PFSK-1 (cell line): ENCODE measurements around the gene AATK.

Experiments
- FOXP2 ChIP-seq: optimal IDR thresholded peaks from 2 replicates; pipeline ENCODE3; 2011; ENCODE audit warnings: borderline replicate concordance, control low read depth, inconsistent platforms; ENCODE audit not compliant: insufficient read depth; ENCODE audit errors: extremely low read length, extremely low read depth
- POLR2AphosphoS5 ChIP-seq: IDR thresholded peaks from 2 replicates; pipeline ENCODE4 v1.6.1; 2012; ENCODE audit warnings: low read depth, mild to moderate bottlenecking, control low read depth, low read length, moderate library complexity
- SIN3A ChIP-seq: IDR thresholded peaks from 2 replicates; pipeline ENCODE4 v1.6.1; 2012; ENCODE audit warnings: mild to moderate bottlenecking, low read length, moderate library complexity, borderline replicate concordance; ENCODE audit not compliant: insufficient read depth
- TAF1 ChIP-seq: IDR thresholded peaks from 2 replicates; pipeline ENCODE4 v1.6.1; 2012; ENCODE audit warnings: low read length, control low read depth, borderline replicate concordance; ENCODE audit not compliant: insufficient read depth
- TF ChIP-seq, protein P1 (sequence below), 2 experiments: IDR thresholded peaks; 2 replicates each; pipeline versions ENCODE4 v1.6.1 to v1.8.0; 2011 to 2012; ENCODE audit warnings: low read depth in 2 of 2, low read length in 2 of 2, control low read depth in 1 of 2, inconsistent platforms in 1 of 2, mild to moderate bottlenecking in 1 of 2, moderate library complexity in 1 of 2; ENCODE audit not compliant: insufficient read depth in 1 of 2

AATK gene

DNA sequence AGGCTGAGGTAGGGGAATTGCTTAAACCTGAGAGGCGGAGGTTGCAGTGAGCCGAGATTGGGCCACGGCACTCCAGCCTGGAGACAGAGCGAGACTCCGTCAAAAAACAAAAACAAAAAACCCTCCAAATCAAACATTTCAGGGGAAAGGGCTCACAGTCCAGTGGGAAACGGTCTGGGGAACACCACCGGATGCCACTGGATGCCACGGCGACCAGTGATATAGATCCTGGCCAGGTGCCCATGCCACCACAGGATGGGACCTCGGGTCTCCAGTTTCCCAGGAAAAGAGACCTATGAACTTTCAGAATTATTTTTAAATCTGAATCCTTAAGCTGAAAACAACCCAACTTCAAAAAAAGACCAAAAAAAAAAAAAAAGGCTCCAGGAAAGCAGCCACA is 44.4 kb upstream of the AATK start:
- TF ChIP-seq FOXP2, result no peak
- TF ChIP-seq, protein P1, sequence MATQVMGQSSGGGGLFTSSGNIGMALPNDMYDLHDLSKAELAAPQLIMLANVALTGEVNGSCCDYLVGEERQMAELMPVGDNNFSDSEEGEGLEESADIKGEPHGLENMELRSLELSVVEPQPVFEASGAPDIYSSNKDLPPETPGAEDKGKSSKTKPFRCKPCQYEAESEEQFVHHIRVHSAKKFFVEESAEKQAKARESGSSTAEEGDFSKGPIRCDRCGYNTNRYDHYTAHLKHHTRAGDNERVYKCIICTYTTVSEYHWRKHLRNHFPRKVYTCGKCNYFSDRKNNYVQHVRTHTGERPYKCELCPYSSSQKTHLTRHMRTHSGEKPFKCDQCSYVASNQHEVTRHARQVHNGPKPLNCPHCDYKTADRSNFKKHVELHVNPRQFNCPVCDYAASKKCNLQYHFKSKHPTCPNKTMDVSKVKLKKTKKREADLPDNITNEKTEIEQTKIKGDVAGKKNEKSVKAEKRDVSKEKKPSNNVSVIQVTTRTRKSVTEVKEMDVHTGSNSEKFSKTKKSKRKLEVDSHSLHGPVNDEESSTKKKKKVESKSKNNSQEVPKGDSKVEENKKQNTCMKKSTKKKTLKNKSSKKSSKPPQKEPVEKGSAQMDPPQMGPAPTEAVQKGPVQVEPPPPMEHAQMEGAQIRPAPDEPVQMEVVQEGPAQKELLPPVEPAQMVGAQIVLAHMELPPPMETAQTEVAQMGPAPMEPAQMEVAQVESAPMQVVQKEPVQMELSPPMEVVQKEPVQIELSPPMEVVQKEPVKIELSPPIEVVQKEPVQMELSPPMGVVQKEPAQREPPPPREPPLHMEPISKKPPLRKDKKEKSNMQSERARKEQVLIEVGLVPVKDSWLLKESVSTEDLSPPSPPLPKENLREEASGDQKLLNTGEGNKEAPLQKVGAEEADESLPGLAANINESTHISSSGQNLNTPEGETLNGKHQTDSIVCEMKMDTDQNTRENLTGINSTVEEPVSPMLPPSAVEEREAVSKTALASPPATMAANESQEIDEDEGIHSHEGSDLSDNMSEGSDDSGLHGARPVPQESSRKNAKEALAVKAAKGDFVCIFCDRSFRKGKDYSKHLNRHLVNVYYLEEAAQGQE (IDR thresholded peaks at IDR 0.05; ENCODE audit: insufficient read depth in 1 of 2, low read depth in 2 of 2, low read length in 2 of 2), result no peak
- no peak for TF ChIP-seq POLR2AphosphoS5
- TF ChIP-seq SIN3A, result no peak
- TF ChIP-seq TAF1, result no peak

DNA sequence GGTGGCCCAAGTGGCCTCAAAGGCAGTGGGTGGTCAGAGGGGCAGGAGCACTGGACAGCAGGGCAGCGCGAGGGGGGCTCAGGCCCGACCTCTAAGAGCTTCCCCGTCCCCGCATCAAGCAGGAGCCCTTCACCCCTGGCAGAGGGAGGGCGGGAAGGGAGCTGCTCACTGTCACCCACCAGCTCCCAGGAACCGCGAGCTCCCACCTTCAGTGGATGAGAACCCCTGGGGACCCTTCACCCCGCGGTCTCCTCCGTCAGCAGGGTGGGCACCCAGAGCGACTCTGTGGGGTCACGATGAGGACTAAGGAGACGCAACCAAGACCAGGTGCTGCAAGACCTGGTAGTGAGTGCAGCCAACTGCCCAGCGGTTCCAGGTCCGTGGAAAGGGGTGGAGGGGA is 43.1 kb upstream of the AATK start:
- TF ChIP-seq SIN3A, result no peak
- no peak for TF ChIP-seq POLR2AphosphoS5
- TF ChIP-seq FOXP2, result no peak
- TF ChIP-seq, protein P1 (IDR thresholded peaks at IDR 0.05; ENCODE audit: insufficient read depth in 1 of 2, low read depth in 2 of 2, low read length in 2 of 2), result no peak
- no peak for TF ChIP-seq TAF1

DNA sequence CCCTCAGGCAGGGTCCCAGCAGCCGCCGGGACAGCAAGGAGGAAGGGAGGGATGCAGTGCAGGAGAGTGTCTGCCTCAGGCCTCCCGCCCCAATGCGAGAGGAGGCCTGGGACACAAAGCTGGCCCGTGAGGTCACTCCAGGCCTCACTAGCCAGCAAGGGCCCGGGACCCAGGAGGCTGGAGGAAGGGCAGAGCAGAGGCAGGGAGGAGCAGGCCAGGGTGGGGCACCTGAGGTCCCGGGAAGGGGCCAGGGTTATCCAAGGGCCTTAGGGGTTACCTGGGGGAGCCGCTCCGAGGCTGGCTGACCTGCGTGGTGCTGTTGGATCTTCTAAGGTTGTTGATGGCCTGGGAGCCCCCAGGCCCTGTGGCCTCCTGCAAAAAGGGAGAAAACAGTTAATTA is 42.6 kb upstream of the AATK start:
- TF ChIP-seq POLR2AphosphoS5, result no peak
- TF ChIP-seq TAF1, result no peak
- TF ChIP-seq, protein P1 (IDR thresholded peaks at IDR 0.05; ENCODE audit: insufficient read depth in 1 of 2, low read depth in 2 of 2, low read length in 2 of 2), result no peak
- no peak for TF ChIP-seq FOXP2
- TF ChIP-seq SIN3A, result no peak

DNA sequence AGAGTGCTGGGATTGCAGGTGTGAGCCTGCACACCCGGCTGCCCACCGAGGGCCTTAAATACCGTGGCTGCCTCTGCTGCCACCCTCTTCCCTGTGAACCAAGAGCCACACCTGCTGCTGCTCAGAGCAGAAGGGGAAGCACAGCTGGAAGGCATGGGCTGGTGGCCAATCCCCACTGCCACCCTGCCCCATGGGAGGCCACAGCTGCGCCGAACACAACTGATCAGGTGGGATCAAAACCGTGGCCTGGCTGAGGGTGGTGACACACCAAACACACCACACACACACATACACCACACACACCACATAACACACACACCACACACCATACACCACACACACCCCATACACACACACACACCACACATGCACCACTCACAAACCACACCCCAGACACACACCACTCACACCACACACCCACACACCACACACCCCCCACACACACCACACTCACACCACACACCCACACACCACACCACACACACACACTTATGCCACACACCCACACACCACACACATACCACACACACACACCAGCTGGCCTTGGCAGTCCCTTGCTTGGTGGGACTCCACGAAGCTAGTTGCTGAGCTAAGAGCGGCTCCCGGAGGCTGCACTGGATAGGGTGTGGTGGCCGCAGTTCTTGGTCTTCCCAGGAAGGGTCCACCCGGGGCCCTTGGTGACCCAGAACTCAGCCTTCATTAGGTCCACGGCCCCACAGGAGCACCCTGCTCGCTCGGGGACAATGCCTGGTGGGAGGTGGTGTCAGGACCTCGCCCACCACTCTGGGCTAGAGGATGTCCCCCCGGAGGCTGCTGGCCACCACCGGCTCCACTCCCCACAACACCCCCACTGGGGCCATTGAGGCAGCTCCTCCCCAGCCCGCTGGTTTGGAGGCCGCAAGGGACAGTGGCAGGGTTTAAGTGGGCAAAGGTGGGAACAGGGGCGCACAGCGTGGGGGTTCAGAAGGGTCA is 41.9 kb upstream of the AATK start:
- TF ChIP-seq FOXP2, result no peak
- TF ChIP-seq SIN3A, result no peak
- TF ChIP-seq POLR2AphosphoS5, result no peak
- TF ChIP-seq, protein P1 (IDR thresholded peaks at IDR 0.05; ENCODE audit: insufficient read depth in 1 of 2, low read depth in 2 of 2, low read length in 2 of 2), result no peak
- no peak for TF ChIP-seq TAF1
